ENCODE data around the gene UBA52.

DNA sequence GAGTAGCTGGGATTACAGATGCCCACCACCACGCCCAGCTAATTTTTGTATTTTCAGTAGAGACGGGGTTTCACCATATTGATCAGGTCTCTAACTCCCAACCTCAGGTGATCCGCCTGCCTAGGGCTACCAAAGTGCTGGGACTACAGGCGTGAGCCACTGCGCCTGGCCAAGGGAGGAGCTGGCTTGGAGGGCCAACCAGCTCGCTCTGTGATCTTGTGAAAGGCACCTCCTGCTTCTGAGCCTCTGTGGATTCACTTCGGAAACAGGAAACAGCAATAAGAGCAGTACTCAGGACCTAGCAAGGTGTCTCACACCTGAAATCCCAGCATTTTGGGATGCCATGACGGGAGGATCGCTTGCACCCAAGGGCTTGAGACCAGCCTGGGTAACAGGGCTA lies 47.8 kb upstream of the UBA52 start:
- TF ChIP-seq, protein P1, sequence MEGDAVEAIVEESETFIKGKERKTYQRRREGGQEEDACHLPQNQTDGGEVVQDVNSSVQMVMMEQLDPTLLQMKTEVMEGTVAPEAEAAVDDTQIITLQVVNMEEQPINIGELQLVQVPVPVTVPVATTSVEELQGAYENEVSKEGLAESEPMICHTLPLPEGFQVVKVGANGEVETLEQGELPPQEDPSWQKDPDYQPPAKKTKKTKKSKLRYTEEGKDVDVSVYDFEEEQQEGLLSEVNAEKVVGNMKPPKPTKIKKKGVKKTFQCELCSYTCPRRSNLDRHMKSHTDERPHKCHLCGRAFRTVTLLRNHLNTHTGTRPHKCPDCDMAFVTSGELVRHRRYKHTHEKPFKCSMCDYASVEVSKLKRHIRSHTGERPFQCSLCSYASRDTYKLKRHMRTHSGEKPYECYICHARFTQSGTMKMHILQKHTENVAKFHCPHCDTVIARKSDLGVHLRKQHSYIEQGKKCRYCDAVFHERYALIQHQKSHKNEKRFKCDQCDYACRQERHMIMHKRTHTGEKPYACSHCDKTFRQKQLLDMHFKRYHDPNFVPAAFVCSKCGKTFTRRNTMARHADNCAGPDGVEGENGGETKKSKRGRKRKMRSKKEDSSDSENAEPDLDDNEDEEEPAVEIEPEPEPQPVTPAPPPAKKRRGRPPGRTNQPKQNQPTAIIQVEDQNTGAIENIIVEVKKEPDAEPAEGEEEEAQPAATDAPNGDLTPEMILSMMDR (conservative IDR thresholded peaks at IDR 0.05; ENCODE audit: low read depth in 2 of 2), result no peak
- no peak for TF ChIP-seq JUNB (IDR thresholded peaks at IDR 0.05; ENCODE audit: unreplicated experiment)
- TF ChIP-seq CREB1 (CRISPR knock-in tag; IDR thresholded peaks at IDR 0.05; ENCODE audit: low read depth), result no peak
- no peak for TF ChIP-seq EZH2 (IDR thresholded peaks at IDR 0.05; ENCODE audit: low read depth, unreplicated experiment)
- no peak for TF ChIP-seq EZH2phosphoT487 (IDR thresholded peaks at IDR 0.05; ENCODE audit: unreplicated experiment)
- TF ChIP-seq STAT1 (IDR thresholded peaks at IDR 0.05; ENCODE audit: unreplicated experiment), result no peak
- TF ChIP-seq POLR2AphosphoS5 (IDR thresholded peaks at IDR 0.05; ENCODE audit: low read depth), result no peak
- TF ChIP-seq, protein P2, sequence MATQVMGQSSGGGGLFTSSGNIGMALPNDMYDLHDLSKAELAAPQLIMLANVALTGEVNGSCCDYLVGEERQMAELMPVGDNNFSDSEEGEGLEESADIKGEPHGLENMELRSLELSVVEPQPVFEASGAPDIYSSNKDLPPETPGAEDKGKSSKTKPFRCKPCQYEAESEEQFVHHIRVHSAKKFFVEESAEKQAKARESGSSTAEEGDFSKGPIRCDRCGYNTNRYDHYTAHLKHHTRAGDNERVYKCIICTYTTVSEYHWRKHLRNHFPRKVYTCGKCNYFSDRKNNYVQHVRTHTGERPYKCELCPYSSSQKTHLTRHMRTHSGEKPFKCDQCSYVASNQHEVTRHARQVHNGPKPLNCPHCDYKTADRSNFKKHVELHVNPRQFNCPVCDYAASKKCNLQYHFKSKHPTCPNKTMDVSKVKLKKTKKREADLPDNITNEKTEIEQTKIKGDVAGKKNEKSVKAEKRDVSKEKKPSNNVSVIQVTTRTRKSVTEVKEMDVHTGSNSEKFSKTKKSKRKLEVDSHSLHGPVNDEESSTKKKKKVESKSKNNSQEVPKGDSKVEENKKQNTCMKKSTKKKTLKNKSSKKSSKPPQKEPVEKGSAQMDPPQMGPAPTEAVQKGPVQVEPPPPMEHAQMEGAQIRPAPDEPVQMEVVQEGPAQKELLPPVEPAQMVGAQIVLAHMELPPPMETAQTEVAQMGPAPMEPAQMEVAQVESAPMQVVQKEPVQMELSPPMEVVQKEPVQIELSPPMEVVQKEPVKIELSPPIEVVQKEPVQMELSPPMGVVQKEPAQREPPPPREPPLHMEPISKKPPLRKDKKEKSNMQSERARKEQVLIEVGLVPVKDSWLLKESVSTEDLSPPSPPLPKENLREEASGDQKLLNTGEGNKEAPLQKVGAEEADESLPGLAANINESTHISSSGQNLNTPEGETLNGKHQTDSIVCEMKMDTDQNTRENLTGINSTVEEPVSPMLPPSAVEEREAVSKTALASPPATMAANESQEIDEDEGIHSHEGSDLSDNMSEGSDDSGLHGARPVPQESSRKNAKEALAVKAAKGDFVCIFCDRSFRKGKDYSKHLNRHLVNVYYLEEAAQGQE (IDR thresholded peaks at IDR 0.05; ENCODE audit: unreplicated experiment), result no peak
- TF ChIP-seq NANOG (IDR thresholded peaks at IDR 0.05; ENCODE audit: borderline replicate concordance), result no peak
- TF ChIP-seq, protein P3, sequence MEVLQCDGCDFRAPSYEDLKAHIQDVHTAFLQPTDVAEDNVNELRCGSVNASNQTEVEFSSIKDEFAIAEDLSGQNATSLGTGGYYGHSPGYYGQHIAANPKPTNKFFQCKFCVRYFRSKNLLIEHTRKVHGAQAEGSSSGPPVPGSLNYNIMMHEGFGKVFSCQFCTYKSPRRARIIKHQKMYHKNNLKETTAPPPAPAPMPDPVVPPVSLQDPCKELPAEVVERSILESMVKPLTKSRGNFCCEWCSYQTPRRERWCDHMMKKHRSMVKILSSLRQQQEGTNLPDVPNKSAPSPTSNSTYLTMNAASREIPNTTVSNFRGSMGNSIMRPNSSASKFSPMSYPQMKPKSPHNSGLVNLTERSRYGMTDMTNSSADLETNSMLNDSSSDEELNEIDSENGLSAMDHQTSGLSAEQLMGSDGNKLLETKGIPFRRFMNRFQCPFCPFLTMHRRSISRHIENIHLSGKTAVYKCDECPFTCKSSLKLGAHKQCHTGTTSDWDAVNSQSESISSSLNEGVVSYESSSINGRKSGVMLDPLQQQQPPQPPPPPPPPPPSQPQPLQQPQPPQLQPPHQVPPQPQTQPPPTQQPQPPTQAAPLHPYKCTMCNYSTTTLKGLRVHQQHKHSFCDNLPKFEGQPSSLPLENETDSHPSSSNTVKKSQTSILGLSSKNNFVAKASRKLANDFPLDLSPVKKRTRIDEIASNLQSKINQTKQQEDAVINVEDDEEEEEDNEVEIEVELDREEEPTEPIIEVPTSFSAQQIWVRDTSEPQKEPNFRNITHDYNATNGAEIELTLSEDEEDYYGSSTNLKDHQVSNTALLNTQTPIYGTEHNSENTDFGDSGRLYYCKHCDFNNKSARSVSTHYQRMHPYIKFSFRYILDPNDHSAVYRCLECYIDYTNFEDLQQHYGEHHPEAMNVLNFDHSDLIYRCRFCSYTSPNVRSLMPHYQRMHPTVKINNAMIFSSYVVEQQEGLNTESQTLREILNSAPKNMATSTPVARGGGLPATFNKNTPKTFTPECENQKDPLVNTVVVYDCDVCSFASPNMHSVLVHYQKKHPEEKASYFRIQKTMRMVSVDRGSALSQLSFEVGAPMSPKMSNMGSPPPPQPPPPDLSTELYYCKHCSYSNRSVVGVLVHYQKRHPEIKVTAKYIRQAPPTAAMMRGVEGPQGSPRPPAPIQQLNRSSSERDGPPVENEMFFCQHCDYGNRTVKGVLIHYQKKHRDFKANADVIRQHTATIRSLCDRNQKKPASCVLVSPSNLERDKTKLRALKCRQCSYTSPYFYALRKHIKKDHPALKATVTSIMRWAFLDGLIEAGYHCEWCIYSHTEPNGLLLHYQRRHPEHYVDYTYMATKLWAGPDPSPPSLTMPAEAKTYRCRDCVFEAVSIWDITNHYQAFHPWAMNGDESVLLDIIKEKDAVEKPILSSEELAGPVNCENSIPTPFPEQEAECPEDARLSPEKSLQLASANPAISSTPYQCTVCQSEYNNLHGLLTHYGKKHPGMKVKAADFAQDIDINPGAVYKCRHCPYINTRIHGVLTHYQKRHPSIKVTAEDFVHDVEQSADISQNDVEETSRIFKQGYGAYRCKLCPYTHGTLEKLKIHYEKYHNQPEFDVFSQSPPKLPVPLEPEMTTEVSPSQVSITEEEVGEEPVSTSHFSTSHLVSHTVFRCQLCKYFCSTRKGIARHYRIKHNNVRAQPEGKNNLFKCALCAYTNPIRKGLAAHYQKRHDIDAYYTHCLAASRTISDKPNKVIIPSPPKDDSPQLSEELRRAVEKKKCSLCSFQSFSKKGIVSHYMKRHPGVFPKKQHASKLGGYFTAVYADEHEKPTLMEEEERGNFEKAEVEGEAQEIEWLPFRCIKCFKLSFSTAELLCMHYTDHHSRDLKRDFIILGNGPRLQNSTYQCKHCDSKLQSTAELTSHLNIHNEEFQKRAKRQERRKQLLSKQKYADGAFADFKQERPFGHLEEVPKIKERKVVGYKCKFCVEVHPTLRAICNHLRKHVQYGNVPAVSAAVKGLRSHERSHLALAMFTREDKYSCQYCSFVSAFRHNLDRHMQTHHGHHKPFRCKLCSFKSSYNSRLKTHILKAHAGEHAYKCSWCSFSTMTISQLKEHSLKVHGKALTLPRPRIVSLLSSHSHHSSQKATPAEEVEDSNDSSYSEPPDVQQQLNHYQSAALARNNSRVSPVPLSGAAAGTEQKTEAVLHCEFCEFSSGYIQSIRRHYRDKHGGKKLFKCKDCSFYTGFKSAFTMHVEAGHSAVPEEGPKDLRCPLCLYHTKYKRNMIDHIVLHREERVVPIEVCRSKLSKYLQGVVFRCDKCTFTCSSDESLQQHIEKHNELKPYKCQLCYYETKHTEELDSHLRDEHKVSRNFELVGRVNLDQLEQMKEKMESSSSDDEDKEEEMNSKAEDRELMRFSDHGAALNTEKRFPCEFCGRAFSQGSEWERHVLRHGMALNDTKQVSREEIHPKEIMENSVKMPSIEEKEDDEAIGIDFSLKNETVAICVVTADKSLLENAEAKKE (CRISPR knock-in tag; IDR thresholded peaks at IDR 0.05), result no peak
- TF ChIP-seq ZNF114 (CRISPR knock-in tag; IDR thresholded peaks at IDR 0.05), result no peak
- TF ChIP-seq, protein P4, sequence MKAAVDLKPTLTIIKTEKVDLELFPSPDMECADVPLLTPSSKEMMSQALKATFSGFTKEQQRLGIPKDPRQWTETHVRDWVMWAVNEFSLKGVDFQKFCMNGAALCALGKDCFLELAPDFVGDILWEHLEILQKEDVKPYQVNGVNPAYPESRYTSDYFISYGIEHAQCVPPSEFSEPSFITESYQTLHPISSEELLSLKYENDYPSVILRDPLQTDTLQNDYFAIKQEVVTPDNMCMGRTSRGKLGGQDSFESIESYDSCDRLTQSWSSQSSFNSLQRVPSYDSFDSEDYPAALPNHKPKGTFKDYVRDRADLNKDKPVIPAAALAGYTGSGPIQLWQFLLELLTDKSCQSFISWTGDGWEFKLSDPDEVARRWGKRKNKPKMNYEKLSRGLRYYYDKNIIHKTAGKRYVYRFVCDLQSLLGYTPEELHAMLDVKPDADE (IDR thresholded peaks at IDR 0.05), result no peak
